ENCODE measurements around the gene GPATCH3. TPM values are rescaled to one million over a fixed set of nuclear protein-coding genes. Genes with fewer than 3 reads are reported as not detected.
"Not testable (repeated sequence)": the region's sequence is repeated elsewhere in the genome, so short reads cannot be mapped to it uniquely, and the experiment has no call there.

Gene GPATCH3
- total RNA-seq, 1 experiment from 2014 or later, result 20.6 TPM

GRCh38 chr1:26879793-26880192 is 20.5 kb downstream of the GPATCH3 start:
- no peaks in the 10 kb centered on the region for H3K27me3 ChIP-seq (replicated peaks; ENCODE audit: control insufficient read depth, insufficient read depth, low read length)
- H3K4me1 ChIP-seq, result no peaks in the 10 kb centered on the region
- Mint-ChIP-seq H3K27ac (ENCODE audit: unreplicated experiment) (no peak overlapping the region), H3K27me3 (ENCODE audit: insufficient read depth, unreplicated experiment) (no peaks in the 10 kb centered on the region), H3K4me3 (ENCODE audit: unreplicated experiment) (no peak overlapping the region), H3K9me3 (ENCODE audit: unreplicated experiment) (no peaks in the 10 kb centered on the region), H3K4me1 (ENCODE audit: low read depth, unreplicated experiment) (no peaks in the 10 kb centered on the region), H3K36me3 (ENCODE audit: insufficient read depth, unreplicated experiment) (peaks cover 44% of the 10 kb centered on the region)
- DNase-seq, result no peak
- no peak for TF ChIP-seq CTCF (IDR thresholded peaks at IDR 0.05; ENCODE audit: insufficient read depth in 1 of 2, low read depth in 1 of 2, low read length in 1 of 2, severe bottlenecking in 1 of 2, unreplicated experiment in 1 of 2)
- no peaks in the 10 kb centered on the region for H3K9me3 ChIP-seq
- H3K36me3 ChIP-seq (ENCODE audit: control insufficient read depth, insufficient read depth, low read length), result no peaks in the 10 kb centered on the region
- BruUV-seq (replicated peaks), result no TSS peak
- POLR2A ChIA-PET, result no interaction called here
- CTCF ChIA-PET, result no interaction called here
- H3K4me3 ChIP-seq (ENCODE audit: low read depth, low read length), result no peak overlapping the region
- intact Hi-C loops (cut with micrococcal nuclease; ENCODE audit: unreplicated experiment), result loop anchor here (10.0 kb wide), 1 partner anchor 275 kb away; no protein-coding TSS in a partner anchor

- BruUV-seq (replicated peaks), result TSS peak; percentile 22
- no peak overlapping the region for H3K27ac Mint-ChIP-seq (ENCODE audit: unreplicated experiment)
- intact Hi-C loops (cut with micrococcal nuclease; ENCODE audit: unreplicated experiment), result loop anchor here (10.0 kb wide), 1 partner anchor 273 kb away; no protein-coding TSS in a partner anchor
- Histone ChIP-seq H3K27me3 (replicated peaks; ENCODE audit: control insufficient read depth, insufficient read depth, low read length) (no peaks in the 10 kb centered on the region), H3K4me3 (ENCODE audit: low read depth, low read length) (no peak overlapping the region), H3K36me3 (ENCODE audit: control insufficient read depth, insufficient read depth, low read length) (no peaks in the 10 kb centered on the region), H3K4me1 (no peaks in the 10 kb centered on the region), H3K9me3 (no peaks in the 10 kb centered on the region)
- no peak overlapping the region for H3K4me3 Mint-ChIP-seq (ENCODE audit: unreplicated experiment)
- no peak for TF ChIP-seq CTCF (IDR thresholded peaks at IDR 0.05; ENCODE audit: insufficient read depth in 1 of 2, low read depth in 1 of 2, low read length in 1 of 2, severe bottlenecking in 1 of 2, unreplicated experiment in 1 of 2)
- no peaks in the 10 kb centered on the region for H3K9me3 Mint-ChIP-seq (ENCODE audit: unreplicated experiment)
- ChIA-PET POLR2A (no interaction called here), CTCF (no interaction called here)
- no peak for DNase-seq
- peaks cover 19% of the 10 kb centered on the region for H3K36me3 Mint-ChIP-seq (ENCODE audit: insufficient read depth, unreplicated experiment)
- H3K4me1 Mint-ChIP-seq (ENCODE audit: low read depth, unreplicated experiment), result no peaks in the 10 kb centered on the region
- no peaks in the 10 kb centered on the region for H3K27me3 Mint-ChIP-seq (ENCODE audit: insufficient read depth, unreplicated experiment)
These were observed 22.9 kb downstream of the GPATCH3 start for GRCh38 chr1:26877326-26877725.

- no peak overlapping the region for H3K4me3 Mint-ChIP-seq (ENCODE audit: unreplicated experiment)
- no peaks in the 10 kb centered on the region for H3K27me3 Mint-ChIP-seq (ENCODE audit: insufficient read depth, unreplicated experiment)
- ChIA-PET CTCF (no interaction called here), POLR2A (no interaction called here)
- Histone ChIP-seq H3K27me3 (replicated peaks; ENCODE audit: control insufficient read depth, insufficient read depth, low read length) (no peaks in the 10 kb centered on the region), H3K9me3 (no peaks in the 10 kb centered on the region), H3K36me3 (ENCODE audit: control insufficient read depth, insufficient read depth, low read length) (no peaks in the 10 kb centered on the region), H3K4me3 (ENCODE audit: low read depth, low read length) (no peak overlapping the region), H3K4me1 (no peaks in the 10 kb centered on the region)
- intact Hi-C loops (cut with micrococcal nuclease; ENCODE audit: unreplicated experiment), result loop anchor here (10.0 kb wide), 1 partner anchor 270 kb away; no protein-coding TSS in a partner anchor
- no peak for TF ChIP-seq CTCF (IDR thresholded peaks at IDR 0.05; ENCODE audit: insufficient read depth in 1 of 2, low read depth in 1 of 2, low read length in 1 of 2, severe bottlenecking in 1 of 2, unreplicated experiment in 1 of 2)
- no peak overlapping the region for H3K27ac Mint-ChIP-seq (ENCODE audit: unreplicated experiment)
- no peak for DNase-seq
- H3K36me3 Mint-ChIP-seq (ENCODE audit: insufficient read depth, unreplicated experiment), result peaks cover under 1% of the 10 kb centered on the region
- H3K9me3 Mint-ChIP-seq (ENCODE audit: unreplicated experiment), result no peaks in the 10 kb centered on the region
- no TSS peak for BruUV-seq (replicated peaks)
- no peaks in the 10 kb centered on the region for H3K4me1 Mint-ChIP-seq (ENCODE audit: low read depth, unreplicated experiment)
These were observed 25.4 kb downstream of the GPATCH3 start for GRCh38 chr1:26874896-26875295.

- H3K9me3 ChIP-seq; H3K4me3 Mint-ChIP-seq (ENCODE audit: unreplicated experiment); H3K9me3 Mint-ChIP-seq (ENCODE audit: unreplicated experiment); H3K4me1 ChIP-seq; H3K27ac Mint-ChIP-seq (ENCODE audit: unreplicated experiment); H3K36me3 ChIP-seq (ENCODE audit: control insufficient read depth, insufficient read depth, low read length); H3K36me3 Mint-ChIP-seq (ENCODE audit: insufficient read depth, unreplicated experiment); H3K4me3 ChIP-seq (ENCODE audit: low read depth, low read length); H3K27me3 Mint-ChIP-seq (ENCODE audit: insufficient read depth, unreplicated experiment); DNase-seq; CTCF ChIA-PET; H3K4me1 Mint-ChIP-seq (ENCODE audit: low read depth, unreplicated experiment); BruUV-seq (replicated peaks); H3K27me3 ChIP-seq (replicated peaks; ENCODE audit: control insufficient read depth, insufficient read depth, low read length): not testable (repeated sequence)
- intact Hi-C loops (cut with micrococcal nuclease; ENCODE audit: unreplicated experiment), result loop anchor here (10.0 kb wide), 1 partner anchor 268 kb away; no protein-coding TSS in a partner anchor
- POLR2A ChIA-PET, result interaction anchor here (0.6 kb wide), 1 partner anchor 11 kb away, joined by 3 read pairs; no protein-coding TSS in a partner anchor
These were observed 27.2 kb downstream of the GPATCH3 start for GRCh38 chr1:26873097-26873496.
